Measurements from ENCODE around the gene SCAF4. TPM values are rescaled to one million over a fixed set of nuclear protein-coding genes. Genes with fewer than 3 reads are reported as not detected.
A peak's percentile ranks its signal among the peaks of the same experiment; 100 is the strongest.
"Not testable (repeated sequence)": the region's sequence is repeated elsewhere in the genome, so short reads cannot be mapped to it uniquely, and the experiment has no call there.

The SCAF4 gene
- total and polyA plus RNA-seq, 8 donors, result 23.9 to 44.1 (median 41.5) TPM

DNA sequence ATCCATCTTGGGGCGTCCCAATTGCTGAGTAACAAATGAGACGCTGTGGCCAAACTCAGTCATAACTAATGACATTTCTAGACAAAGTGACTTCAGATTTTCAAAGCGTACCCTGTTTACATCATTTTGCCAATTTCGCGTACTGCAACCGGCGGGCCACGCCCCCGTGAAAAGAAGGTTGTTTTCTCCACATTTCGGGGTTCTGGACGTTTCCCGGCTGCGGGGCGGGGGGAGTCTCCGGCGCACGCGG lies 72.7 kb downstream of the SCAF4 start:
- peak; percentile 10 for ATAC-seq
- intact Hi-C loops (cut with DNase I), result no loop called here
- H3K4me1 ChIP-seq, result peaks cover 6 to 30% of the 10 kb centered on the region in 2 donors
- H3K36me3 ChIP-seq, result peaks cover 0 to 4% of the 10 kb centered on the region in 2 donors
- TF ChIP-seq, protein P1, sequence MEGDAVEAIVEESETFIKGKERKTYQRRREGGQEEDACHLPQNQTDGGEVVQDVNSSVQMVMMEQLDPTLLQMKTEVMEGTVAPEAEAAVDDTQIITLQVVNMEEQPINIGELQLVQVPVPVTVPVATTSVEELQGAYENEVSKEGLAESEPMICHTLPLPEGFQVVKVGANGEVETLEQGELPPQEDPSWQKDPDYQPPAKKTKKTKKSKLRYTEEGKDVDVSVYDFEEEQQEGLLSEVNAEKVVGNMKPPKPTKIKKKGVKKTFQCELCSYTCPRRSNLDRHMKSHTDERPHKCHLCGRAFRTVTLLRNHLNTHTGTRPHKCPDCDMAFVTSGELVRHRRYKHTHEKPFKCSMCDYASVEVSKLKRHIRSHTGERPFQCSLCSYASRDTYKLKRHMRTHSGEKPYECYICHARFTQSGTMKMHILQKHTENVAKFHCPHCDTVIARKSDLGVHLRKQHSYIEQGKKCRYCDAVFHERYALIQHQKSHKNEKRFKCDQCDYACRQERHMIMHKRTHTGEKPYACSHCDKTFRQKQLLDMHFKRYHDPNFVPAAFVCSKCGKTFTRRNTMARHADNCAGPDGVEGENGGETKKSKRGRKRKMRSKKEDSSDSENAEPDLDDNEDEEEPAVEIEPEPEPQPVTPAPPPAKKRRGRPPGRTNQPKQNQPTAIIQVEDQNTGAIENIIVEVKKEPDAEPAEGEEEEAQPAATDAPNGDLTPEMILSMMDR (IDR thresholded peaks at IDR 0.05), result no peak
- H3K27ac ChIP-seq, result peak overlapping the region; percentile 79 to 85
- H3K4me3 ChIP-seq, result peak overlapping the region; percentile 63 to 76
- no peak for DNase-seq
- no peaks in the 10 kb centered on the region for H3K9me3 ChIP-seq
- H3K27me3 ChIP-seq, result no peaks in the 10 kb centered on the region

DNA sequence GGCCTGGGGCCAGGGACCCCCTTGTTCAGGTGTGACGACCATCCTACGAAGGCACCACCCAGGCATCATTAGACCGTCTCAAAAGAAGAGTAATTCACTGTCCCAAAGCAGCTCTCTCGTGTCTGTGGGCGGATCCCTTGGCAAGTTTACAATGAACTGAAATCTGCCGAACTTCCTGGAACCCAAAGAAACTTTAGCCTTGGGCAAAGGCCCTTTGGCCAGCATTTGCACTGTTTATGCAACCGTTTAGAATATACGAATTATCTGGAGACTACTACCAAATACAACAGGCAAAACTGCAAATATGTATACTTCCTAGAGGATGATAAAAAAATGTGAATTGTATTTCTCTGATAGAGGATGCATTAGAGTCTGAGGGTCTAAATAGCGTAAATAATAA lies 73.9 kb downstream of the SCAF4 start:
- intact Hi-C loops (cut with DNase I), result no loop called here

DNA sequence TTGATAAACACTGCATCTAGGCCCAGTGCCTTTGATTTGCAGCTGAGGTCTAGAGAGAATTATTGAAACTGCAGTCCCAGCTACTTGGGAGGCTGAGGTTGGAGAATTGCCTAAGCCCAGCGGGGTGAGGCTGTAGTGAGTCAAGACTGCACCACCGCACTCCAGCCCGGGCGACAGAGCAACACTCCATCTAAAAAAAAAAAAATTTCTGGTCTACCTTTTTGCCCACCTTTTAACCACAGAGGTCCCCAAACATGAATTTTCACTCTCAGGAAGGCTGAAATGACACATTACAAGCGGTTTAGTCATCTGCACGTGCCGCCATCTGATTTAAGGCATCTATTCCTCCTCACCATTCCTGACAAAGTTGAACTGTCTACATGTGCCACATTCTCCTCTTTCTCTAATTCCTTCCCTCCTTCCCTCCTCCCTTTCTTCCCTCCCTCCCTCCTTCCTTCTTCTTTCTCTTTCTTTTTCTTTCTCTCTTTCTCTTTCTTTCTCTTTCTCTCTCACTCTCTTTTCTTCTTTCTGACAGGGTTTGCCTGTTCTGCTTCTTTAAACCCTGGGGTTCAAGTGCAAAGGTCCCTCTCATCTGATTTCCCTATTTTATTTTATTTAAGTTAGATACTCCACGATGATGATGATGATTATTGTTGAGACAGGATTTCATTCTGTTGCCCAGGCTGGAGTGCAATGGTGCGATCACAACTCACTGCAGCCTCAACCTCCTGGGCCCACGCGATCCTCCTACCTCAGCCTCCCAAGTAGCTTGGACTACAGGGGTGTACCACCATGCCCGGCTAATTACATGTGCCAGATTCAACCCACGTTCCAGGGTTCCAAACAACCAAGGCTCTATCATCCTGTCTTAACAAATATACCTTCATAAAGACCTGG lies 75.5 kb downstream of the SCAF4 start:
- intact Hi-C loops (cut with DNase I), result no loop called here
- TF ChIP-seq, protein P1 (IDR thresholded peaks at IDR 0.05), result no peak
- DNase-seq, result no peak
- Histone ChIP-seq H3K27ac (no peak overlapping the region), H3K9me3 (no peaks in the 10 kb centered on the region), H3K27me3 (no peaks in the 10 kb centered on the region), H3K4me1 (peaks cover 6 to 13% of the 10 kb centered on the region in 2 donors), H3K4me3 (no peak overlapping the region), H3K36me3 (no peaks in the 10 kb centered on the region)
- no peak for ATAC-seq

More for the DNA sequence above, 73.9 kb downstream of the SCAF4 start:
- Histone ChIP-seq H3K4me1 (peaks cover 6 to 23% of the 10 kb centered on the region in 2 donors), H3K27me3 (no peaks in the 10 kb centered on the region), H3K27ac (no peak overlapping the region), H3K4me3 (no peak overlapping the region), H3K9me3 (no peaks in the 10 kb centered on the region), H3K36me3 (no peaks in the 10 kb centered on the region)
- TF ChIP-seq, protein P1 (IDR thresholded peaks at IDR 0.05), result no peak
- ATAC-seq (no peak), DNase-seq (no peak)

DNA sequence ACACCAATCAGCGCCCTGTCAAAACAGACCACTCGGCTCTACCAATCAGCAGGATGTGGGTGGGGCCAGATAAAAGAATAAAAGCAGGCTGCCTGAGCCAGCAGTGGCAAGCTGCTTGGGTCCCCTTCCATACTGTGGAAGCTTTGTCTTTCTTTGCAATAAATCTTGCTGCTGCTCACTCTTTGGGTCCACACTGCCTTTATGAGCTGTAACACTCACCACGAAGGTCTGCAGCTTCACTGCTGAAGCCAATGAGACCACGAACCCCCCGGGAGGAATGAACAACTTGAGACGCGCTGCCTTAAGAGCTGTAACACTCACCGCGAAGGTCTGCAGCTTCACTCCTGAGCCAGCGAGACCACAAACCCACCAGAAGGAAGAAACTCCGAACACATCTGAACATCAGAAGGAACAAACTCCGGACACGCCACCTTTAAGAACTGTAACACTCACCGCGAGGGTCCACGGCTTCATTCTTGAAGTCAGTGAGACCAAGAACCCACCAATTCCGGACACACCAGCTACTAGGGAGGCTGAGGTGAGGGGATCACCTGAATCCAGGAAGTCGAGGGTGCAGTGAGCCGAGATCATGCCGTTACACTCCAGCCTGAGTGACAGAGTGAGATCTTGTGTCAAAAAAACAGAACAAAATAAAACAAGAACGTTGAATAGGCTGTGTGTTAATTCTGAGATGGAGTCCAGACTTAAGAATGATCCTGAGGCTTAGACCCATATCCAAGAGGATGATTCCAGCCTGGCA lies 76.9 kb downstream of the SCAF4 start:
- H3K36me3 ChIP-seq; DNase-seq; intact Hi-C loops (cut with DNase I); ATAC-seq; H3K4me1 ChIP-seq; H3K9me3 ChIP-seq; H3K4me3 ChIP-seq; H3K27ac ChIP-seq; H3K27me3 ChIP-seq: not testable (repeated sequence)

DNA sequence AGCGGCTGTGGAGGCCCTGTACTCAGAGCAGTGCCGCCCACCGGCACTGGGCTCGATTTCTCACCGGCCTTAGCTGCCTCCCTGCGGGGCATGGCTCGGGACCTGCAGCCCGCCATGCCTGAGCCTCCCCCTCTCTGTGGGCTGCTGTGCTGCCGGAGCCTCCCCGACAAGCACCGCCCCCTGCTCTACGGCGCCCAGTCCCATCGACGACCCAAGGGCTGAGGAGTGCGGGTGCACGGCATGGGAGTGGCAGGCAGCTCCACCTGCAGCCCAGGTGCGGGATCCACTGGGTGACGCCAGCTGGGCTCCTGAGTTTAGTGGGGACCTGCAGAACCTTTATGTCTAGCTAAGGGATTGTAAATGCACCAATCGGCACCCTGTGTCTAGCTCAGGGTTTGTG lies 77.6 kb downstream of the SCAF4 start:
- ATAC-seq, result no peak
- Histone ChIP-seq H3K27me3 (no peaks in the 10 kb centered on the region), H3K4me3 (no peak overlapping the region), H3K9me3 (no peaks in the 10 kb centered on the region), H3K27ac (no peak overlapping the region), H3K4me1 (no peaks in the 10 kb centered on the region), H3K36me3 (no peaks in the 10 kb centered on the region)
- intact Hi-C loops (cut with DNase I), result no loop called here
- TF ChIP-seq, protein P1 (IDR thresholded peaks at IDR 0.05), result no peak
- no peak for DNase-seq

DNA sequence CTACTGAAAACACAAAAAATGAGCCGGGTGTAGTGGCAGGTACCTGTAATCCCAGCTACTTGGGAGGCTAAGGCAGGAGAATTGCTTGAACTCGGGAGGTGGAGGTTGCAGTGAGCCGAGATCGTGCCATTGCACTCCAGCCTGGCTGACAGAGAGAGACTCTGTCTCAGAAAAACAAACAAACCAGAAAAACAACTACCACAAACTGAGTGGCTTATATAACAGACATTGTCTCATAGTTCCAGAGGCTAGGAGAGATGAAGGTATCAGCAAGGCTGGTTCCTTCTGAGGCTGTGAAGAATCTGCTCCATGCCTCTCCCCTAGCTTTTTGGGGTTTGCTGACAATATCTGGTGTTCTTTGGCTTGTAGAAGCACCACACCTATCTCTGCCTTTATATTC lies 80.4 kb downstream of the SCAF4 start:
- intact Hi-C loops (cut with DNase I); ATAC-seq; H3K4me3 ChIP-seq; H3K27ac ChIP-seq; H3K9me3 ChIP-seq; H3K4me1 ChIP-seq; DNase-seq; H3K27me3 ChIP-seq; H3K36me3 ChIP-seq: not testable (repeated sequence)
